SK-N-SH (cell line): ENCODE results near the gene TASOR2. TPM values are rescaled to one million over a fixed set of nuclear protein-coding genes. Genes with fewer than 3 reads are reported as not detected.

ENCODE experiments used
- CTCF ChIA-PET: fragments of 300-600, 350-600 bp; formaldehyde crosslinking; extraction: SDS; loops from one replicate; lab custom pipeline; 2021; lab: Yijun Ruan, JAX
- POLR2A ChIA-PET: fragments of 350-600 bp; sonication (Branson Sonifier 250); formaldehyde crosslinking; extraction: SDS; loops from one replicate; lab custom pipeline; 2020; ENCODE audit warnings: antibody characterized with exemption, inconsistent platforms; lab: Yijun Ruan, JAX
- DNase-seq: peaks from one replicate; pipeline ENCODE4 v3.0.0; 2012
- H2AFZ ChIP-seq: fragments of 200-600 bp; sonication (generic); 2 replicates; pipeline ENCODE4 v1.8.1; 2016; ENCODE audit warnings: antibody characterized with exemption, mild to moderate bottlenecking, low read depth
- H3F3A ChIP-seq: fragments of 200-600 bp; sonication (generic); replicated peaks from 2 replicates; pipeline ENCODE3; 2016; ENCODE audit warnings: antibody characterized with exemption, mild to moderate bottlenecking; ENCODE audit not compliant: insufficient read depth
- H3K27ac ChIP-seq, 2 experiments: fragments of 200-500 bp in 1 of 2; fragments of 200-600 bp in 1 of 2; sonication (Bioruptor generic) in 1 of 2; sonication (generic), shearing (Covaris generic) in 1 of 2; 2 replicates each; pipeline versions ENCODE4 v1.5.1 to v1.6.1; 2014 to 2016; ENCODE audit warnings: low read depth in 2 of 2, inconsistent platforms in 1 of 2, low read length in 1 of 2, mild to moderate bottlenecking in 1 of 2, mixed read lengths in 1 of 2
- H3K27me3 ChIP-seq: fragments of 200-600 bp; sonication (generic), shearing (Covaris generic); 2 replicates; pipeline ENCODE4 v1.6.1; 2016; ENCODE audit warnings: mixed run types; ENCODE audit not compliant: insufficient read depth
- H3K36me3 ChIP-seq, 2 experiments: fragments of 200-500 bp in 1 of 2; fragments of 200-600 bp in 1 of 2; sonication (Bioruptor generic) in 1 of 2; sonication (generic) in 1 of 2; replicated peaks in 1 of 2; 2 replicates each; pipeline versions ENCODE3 to v1.5.1; 2014 to 2016; ENCODE audit warnings: low read length in 1 of 2, mild to moderate bottlenecking in 1 of 2; ENCODE audit not compliant: insufficient read depth in 2 of 2, control insufficient read depth in 1 of 2
- H3K4me1 ChIP-seq, 2 experiments: fragments of 200-500 bp in 1 of 2; fragments of 200-600 bp in 1 of 2; sonication (Bioruptor generic) in 1 of 2; sonication (generic), shearing (Covaris generic) in 1 of 2; 2 replicates each; pipeline versions ENCODE4 v1.5.1 to v1.6.1; 2014 to 2016; ENCODE audit warnings: low read depth in 1 of 2, low read length in 1 of 2, mixed run types in 1 of 2; ENCODE audit not compliant: insufficient read depth in 2 of 2, control insufficient read depth in 1 of 2
- H3K4me2 ChIP-seq: fragments of 200-600 bp; sonication (generic), shearing (Covaris generic); 2 replicates; pipeline ENCODE4 v1.6.1; 2017; ENCODE audit warnings: mixed run types
- H3K4me3 ChIP-seq, 2 experiments: fragments of 200-500 bp in 1 of 2; fragments of 200-600 bp in 1 of 2; sonication (Bioruptor generic) in 1 of 2; sonication (generic), shearing (Covaris generic) in 1 of 2; 2 replicates each; pipeline versions ENCODE4 v1.5.1 to v1.8.1; 2014 to 2016; ENCODE audit warnings: low read depth in 2 of 2, inconsistent platforms in 1 of 2, low read length in 1 of 2, mild to moderate bottlenecking in 1 of 2, mixed read lengths in 1 of 2, moderate library complexity in 1 of 2
- H3K79me2 ChIP-seq: fragments of 200-600 bp; sonication (generic); 2 replicates; pipeline ENCODE4 v1.8.1; 2017; ENCODE audit warnings: mild to moderate bottlenecking; ENCODE audit not compliant: insufficient read depth
- H3K9ac ChIP-seq: fragments of 200-600 bp; sonication (generic); 2 replicates; pipeline ENCODE4 v1.6.1; 2017; ENCODE audit warnings: mixed run types
- H3K9me2 ChIP-seq: fragments of 200-600 bp; sonication (generic); 2 replicates; pipeline ENCODE4 v1.6.1; 2017; ENCODE audit warnings: mixed run types
- H3K9me3 ChIP-seq: fragments of 200-600 bp; sonication (generic); 2 replicates; pipeline ENCODE4 v1.6.1; 2017; ENCODE audit warnings: mixed run types, mild to moderate bottlenecking, moderate library complexity
- H4K20me1 ChIP-seq: fragments of 200-600 bp; sonication (generic); 2 replicates; pipeline ENCODE4 v1.6.1; 2017; ENCODE audit warnings: mild to moderate bottlenecking, mixed run types; ENCODE audit not compliant: insufficient read depth
- EP300 ChIP-seq, 2 experiments: IDR thresholded peaks; 2 replicates each; pipeline versions ENCODE4 v1.4.0 to v1.6.1; 2012; ENCODE audit warnings: borderline replicate concordance in 1 of 2, low read depth in 1 of 2, low read length in 1 of 2
- FOSL2 ChIP-seq: IDR thresholded peaks from 2 replicates; pipeline ENCODE4 v1.4.0; 2012; ENCODE audit warnings: low read depth, mild to moderate bottlenecking, moderate library complexity, borderline replicate concordance
- FOXJ3 ChIP-seq: sonication (generic); formaldehyde crosslinking; IDR thresholded peaks from 2 replicates; pipeline ENCODE4 v1.5.1; 2020; ENCODE audit warnings: mild to moderate bottlenecking, missing genetic modification reagents
- GABPA ChIP-seq: IDR thresholded peaks from 2 replicates; pipeline ENCODE4 v1.4.0; 2012; ENCODE audit warnings: low read depth, mild to moderate bottlenecking
- MEF2A ChIP-seq: IDR thresholded peaks from 2 replicates; pipeline ENCODE4 v1.4.0; 2012; ENCODE audit warnings: low read depth, borderline replicate concordance
- NFIC ChIP-seq: IDR thresholded peaks from 2 replicates; pipeline ENCODE4 v1.4.0; 2012; ENCODE audit warnings: borderline replicate concordance
- NRF1 ChIP-seq: IDR thresholded peaks from 2 replicates; pipeline ENCODE4 v1.6.1; 2012; ENCODE audit warnings: low read depth, mild to moderate bottlenecking, low read length
- POLR2AphosphoS5 ChIP-seq: IDR thresholded peaks from 2 replicates; pipeline ENCODE4 v1.6.1; 2012; ENCODE audit warnings: low read depth, low read length
- RFX5 ChIP-seq: IDR thresholded peaks from 2 replicates; pipeline ENCODE4 v1.6.1; 2012; ENCODE audit warnings: mild to moderate bottlenecking, improper control_type of control experiment, low read length
- TAF1 ChIP-seq: IDR thresholded peaks from 2 replicates; pipeline ENCODE4 v1.6.1; 2012; ENCODE audit warnings: low read depth, mild to moderate bottlenecking, low read length, moderate library complexity, borderline replicate concordance
- TEAD4 ChIP-seq: IDR thresholded peaks from 2 replicates; pipeline ENCODE4 v1.4.0; 2012; ENCODE audit warnings: mild to moderate bottlenecking, borderline replicate concordance; ENCODE audit not compliant: insufficient read depth
- YY1 ChIP-seq: IDR thresholded peaks from 2 replicates; pipeline ENCODE4 v1.4.0; 2012; ENCODE audit warnings: low read depth, mild to moderate bottlenecking
- WGBS: methylation state at CpG from one replicate; pipeline ENCODE4 v1.1.6; 2017; ENCODE audit warnings: low lambda C conversion rate; 5-methylcytosine and 5-hydroxymethylcytosine counted together
- polyA plus RNA-seq, 3 experiments: library from polyadenylated mRNA; depleted of rRNA; stranded (reverse); fragments of >200 nt; gene quantifications; 2 replicates each; pipeline ENCODE4 v1.2.3, GENCODE V29; 2012
- TF ChIP-seq, protein P1 (sequence below): IDR thresholded peaks from 2 replicates; pipeline ENCODE4 v1.4.0; 2012; ENCODE audit warnings: low read depth, borderline replicate concordance
- TF ChIP-seq, protein P2 (sequence below): fragments of 150-350 bp; IDR thresholded peaks from 2 replicates; pipeline ENCODE4 v1.6.1; 2016; ENCODE audit warnings: mild to moderate bottlenecking, low read depth, low read length
- TF ChIP-seq, protein P3 (sequence below): fragments of 200-600 bp; sonication (generic); IDR thresholded peaks from 2 replicates; pipeline ENCODE4 v1.6.1; 2017; ENCODE audit warnings: antibody characterized with exemption, mild to moderate bottlenecking, moderate library complexity
- TF ChIP-seq, protein P4 (sequence below): IDR thresholded peaks from 2 replicates; pipeline ENCODE4 v1.4.0; 2012; ENCODE audit warnings: low read depth

Gene TASOR2
- polyA plus RNA-seq, 1 of the 3 experiments (the other 2 are of a cell fraction) = 21.2 TPM

DNA sequence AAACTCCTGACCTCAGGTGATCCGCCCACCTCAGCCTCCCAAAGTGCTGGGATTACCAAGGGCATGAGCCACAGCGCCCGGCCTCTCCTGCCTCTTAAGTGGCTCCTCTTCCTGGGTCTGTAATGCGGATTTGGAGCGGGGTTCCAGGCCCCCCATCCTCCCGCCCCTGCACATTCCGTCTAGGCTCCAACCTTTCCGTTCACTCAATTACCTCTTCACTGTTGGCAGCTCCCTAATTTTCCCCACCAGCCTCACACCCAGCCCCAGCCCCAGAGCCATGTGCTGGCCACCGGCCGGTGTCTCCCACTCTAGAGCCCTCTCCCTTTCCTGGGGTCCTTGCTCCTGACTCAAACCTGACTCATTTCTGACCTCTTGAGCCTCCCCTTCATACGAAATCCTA lies 34.9 kb upstream of the TASOR2 start (continued):
- no peak for TF ChIP-seq FOSL2
- TF ChIP-seq, protein P1, sequence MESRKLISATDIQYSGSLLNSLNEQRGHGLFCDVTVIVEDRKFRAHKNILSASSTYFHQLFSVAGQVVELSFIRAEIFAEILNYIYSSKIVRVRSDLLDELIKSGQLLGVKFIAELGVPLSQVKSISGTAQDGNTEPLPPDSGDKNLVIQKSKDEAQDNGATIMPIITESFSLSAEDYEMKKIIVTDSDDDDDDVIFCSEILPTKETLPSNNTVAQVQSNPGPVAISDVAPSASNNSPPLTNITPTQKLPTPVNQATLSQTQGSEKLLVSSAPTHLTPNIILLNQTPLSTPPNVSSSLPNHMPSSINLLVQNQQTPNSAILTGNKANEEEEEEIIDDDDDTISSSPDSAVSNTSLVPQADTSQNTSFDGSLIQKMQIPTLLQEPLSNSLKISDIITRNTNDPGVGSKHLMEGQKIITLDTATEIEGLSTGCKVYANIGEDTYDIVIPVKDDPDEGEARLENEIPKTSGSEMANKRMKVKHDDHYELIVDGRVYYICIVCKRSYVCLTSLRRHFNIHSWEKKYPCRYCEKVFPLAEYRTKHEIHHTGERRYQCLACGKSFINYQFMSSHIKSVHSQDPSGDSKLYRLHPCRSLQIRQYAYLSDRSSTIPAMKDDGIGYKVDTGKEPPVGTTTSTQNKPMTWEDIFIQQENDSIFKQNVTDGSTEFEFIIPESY = no peak
- no peak for TF ChIP-seq RFX5
- TF ChIP-seq, all 33 proteins: peak for 0

DNA sequence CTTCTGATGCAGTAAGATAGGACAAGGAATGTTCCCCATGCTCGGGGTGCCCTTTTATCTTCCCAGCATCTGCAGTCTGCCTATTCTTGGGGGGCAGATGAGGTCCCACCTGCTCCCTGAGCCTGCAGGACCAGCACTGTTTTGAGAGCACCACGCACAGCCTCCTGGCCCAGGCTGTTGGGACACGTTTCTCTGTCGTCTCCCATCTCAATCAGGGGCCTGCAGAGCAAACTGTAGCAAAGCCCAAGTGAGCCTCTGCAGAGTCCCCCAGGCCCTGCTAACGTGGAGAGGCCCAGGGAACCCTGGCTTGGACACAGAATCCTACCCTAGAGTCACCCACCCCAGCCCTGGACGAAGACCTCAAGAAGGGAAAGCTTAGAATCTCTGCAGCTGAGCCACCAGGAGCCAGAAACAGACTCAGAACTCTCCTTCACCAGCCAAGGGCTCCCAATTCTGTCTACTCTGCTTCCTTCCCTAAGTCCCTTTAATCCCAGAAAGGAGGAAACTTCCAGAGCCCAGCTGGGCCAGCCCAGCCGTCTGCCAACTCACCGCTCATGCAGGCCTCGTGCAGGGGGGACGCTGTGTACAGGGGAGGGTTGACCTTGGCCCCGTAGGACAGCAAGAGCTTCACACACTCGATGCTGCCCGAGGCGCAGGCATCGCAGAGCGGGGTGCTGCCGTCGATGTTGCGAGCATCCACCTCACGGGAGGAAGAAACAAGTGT lies 33.8 kb upstream of the TASOR2 start:
- no peak for DNase-seq
- no peaks in the 10 kb centered on the region for H4K20me1 ChIP-seq
- no peaks in the 10 kb centered on the region; a peak in 1 of 4 replicates for H3K4me1 ChIP-seq
- H3K9ac ChIP-seq = no peak overlapping the region
- no peaks in the 10 kb centered on the region for H3K79me2 ChIP-seq
- POLR2A ChIA-PET = no interaction called here
- H3K9me2 ChIP-seq = no peaks in the 10 kb centered on the region
- no peaks in the 10 kb centered on the region for H3K27me3 ChIP-seq
- H3K27ac ChIP-seq = no peak overlapping the region
- no peak overlapping the region for H3K4me2 ChIP-seq
- H3F3A ChIP-seq = no peaks in the 10 kb centered on the region
- CTCF ChIA-PET = interaction anchor here (1.0 to 1.3 kb wide), 2 partner anchors 7 to 28 kb away, joined by 3 to 5 read pairs; no protein-coding TSS in a partner anchor
- H3K9me3 ChIP-seq = no peaks in the 10 kb centered on the region
- WGBS = 90% methylated on average over 20 of the region's 20 CpGs
- no peak for TF ChIP-seq GABPA
- no peak for TF ChIP-seq POLR2AphosphoS5
- no peak for TF ChIP-seq NRF1
- TF ChIP-seq TAF1 = no peak
- TF ChIP-seq EP300 (IDR thresholded peaks at IDR 0.05; ENCODE audit: borderline replicate concordance in 1 of 2, low read depth in 1 of 2, low read length in 1 of 2) = no peak
- TF ChIP-seq, protein P2, sequence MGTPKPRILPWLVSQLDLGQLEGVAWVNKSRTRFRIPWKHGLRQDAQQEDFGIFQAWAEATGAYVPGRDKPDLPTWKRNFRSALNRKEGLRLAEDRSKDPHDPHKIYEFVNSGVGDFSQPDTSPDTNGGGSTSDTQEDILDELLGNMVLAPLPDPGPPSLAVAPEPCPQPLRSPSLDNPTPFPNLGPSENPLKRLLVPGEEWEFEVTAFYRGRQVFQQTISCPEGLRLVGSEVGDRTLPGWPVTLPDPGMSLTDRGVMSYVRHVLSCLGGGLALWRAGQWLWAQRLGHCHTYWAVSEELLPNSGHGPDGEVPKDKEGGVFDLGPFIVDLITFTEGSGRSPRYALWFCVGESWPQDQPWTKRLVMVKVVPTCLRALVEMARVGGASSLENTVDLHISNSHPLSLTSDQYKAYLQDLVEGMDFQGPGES = no peak
- H2AFZ ChIP-seq = no peak overlapping the region
- no peak overlapping the region for H3K4me3 ChIP-seq
- peaks cover 0 to 15% of the 10 kb centered on the region in 2 experiments for H3K36me3 ChIP-seq

DNA sequence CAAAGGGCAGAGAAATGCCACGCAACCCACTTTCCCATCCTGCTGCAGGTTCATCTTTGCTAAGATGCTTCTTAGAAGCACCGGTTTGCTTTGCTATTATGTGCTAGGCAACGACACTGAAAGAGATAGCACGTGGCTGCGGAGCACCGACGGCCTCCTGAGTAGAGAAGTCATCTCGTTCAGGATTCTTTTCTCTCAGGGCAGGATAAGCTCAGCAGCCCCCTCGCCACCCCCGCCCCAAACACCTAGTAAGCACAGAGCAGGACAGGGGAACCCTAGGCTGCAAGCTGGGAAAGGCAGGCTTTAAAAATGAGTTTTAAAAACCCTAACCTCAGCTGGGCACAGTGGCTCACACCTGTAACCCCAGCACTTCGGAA lies 33.3 kb upstream of the TASOR2 start:
- Histone ChIP-seq H2AFZ (no peak overlapping the region), H3K27ac (no peak overlapping the region), H3K4me3 (no peak overlapping the region), H3K9me3 (no peaks in the 10 kb centered on the region), H3K9ac (no peak overlapping the region), H3K4me1 (no peaks in the 10 kb centered on the region), H3K9me2 (no peaks in the 10 kb centered on the region), H3F3A (no peaks in the 10 kb centered on the region), H3K4me2 (no peak overlapping the region), H4K20me1 (no peaks in the 10 kb centered on the region), H3K27me3 (no peaks in the 10 kb centered on the region), H3K36me3 (peaks cover 0 to 15% of the 10 kb centered on the region in 2 experiments), H3K79me2 (0 out of 2 replicates have a peak, but pooled peaks cover under 1% of the 10 kb centered on the region)
- POLR2A ChIA-PET = no interaction called here
- CTCF ChIA-PET = interaction anchor here (1.0 to 1.9 kb wide), 3 partner anchors 8 to 28 kb away, joined by 3 to 7 read pairs (median 5); no protein-coding TSS in a partner anchor
- no peak for DNase-seq
- 90% methylated on average over 9 of the region's 11 CpGs for WGBS
- TF ChIP-seq, protein P1 = no peak
- TF ChIP-seq POLR2AphosphoS5 (no peak), MEF2A (no peak), NFIC (no peak), YY1 (no peak), EP300 (IDR thresholded peaks at IDR 0.05; ENCODE audit: borderline replicate concordance in 1 of 2, low read depth in 1 of 2, low read length in 1 of 2) (no peak), TEAD4 (no peak), FOXJ3 (CRISPR knock-in tag) (no peak)
- TF ChIP-seq, protein P3, sequence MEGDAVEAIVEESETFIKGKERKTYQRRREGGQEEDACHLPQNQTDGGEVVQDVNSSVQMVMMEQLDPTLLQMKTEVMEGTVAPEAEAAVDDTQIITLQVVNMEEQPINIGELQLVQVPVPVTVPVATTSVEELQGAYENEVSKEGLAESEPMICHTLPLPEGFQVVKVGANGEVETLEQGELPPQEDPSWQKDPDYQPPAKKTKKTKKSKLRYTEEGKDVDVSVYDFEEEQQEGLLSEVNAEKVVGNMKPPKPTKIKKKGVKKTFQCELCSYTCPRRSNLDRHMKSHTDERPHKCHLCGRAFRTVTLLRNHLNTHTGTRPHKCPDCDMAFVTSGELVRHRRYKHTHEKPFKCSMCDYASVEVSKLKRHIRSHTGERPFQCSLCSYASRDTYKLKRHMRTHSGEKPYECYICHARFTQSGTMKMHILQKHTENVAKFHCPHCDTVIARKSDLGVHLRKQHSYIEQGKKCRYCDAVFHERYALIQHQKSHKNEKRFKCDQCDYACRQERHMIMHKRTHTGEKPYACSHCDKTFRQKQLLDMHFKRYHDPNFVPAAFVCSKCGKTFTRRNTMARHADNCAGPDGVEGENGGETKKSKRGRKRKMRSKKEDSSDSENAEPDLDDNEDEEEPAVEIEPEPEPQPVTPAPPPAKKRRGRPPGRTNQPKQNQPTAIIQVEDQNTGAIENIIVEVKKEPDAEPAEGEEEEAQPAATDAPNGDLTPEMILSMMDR = no peak
- TF ChIP-seq, protein P4, sequence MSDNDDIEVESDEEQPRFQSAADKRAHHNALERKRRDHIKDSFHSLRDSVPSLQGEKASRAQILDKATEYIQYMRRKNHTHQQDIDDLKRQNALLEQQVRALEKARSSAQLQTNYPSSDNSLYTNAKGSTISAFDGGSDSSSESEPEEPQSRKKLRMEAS = no peak
